HCT116 (cell line): ENCODE results near the gene TIMM10. TPM values are rescaled to one million over a fixed set of nuclear protein-coding genes. Genes with fewer than 3 reads are reported as not detected.

Experiments
- ATAC-seq: fragments of 200-7000 bp; cut with Tn5 transposase; 2 replicates; pipeline ENCODE4 v1.9.1; 2020; ENCODE audit warnings: mild to moderate bottlenecking, moderate library complexity
- BruUV-seq: library from RNA; stranded (reverse); fragments of 400-500 nt; replicated peaks from 2 replicates; lab custom pipeline; 2021; lab: Mats Ljungman, UMichigan
- CTCF ChIA-PET: fragments of 300-600 bp; sonication (Branson Sonifier 250); formaldehyde crosslinking; loops from one replicate; lab custom pipeline; 2021; ENCODE audit warnings: antibody characterized with exemption; lab: Charles Lee
- POLR2A ChIA-PET: fragments of 300-600, 350-600 bp; sonication (Branson Sonifier 250); formaldehyde crosslinking; loops from one replicate; lab custom pipeline; 2021; ENCODE audit warnings: antibody characterized with exemption; lab: Charles Lee
- RAD21 ChIA-PET, 2 experiments: fragments of 300-600 bp; sonication (Branson Sonifier 250); formaldehyde crosslinking; loops; one replicate each; lab custom pipeline; 2023; ENCODE audit warnings: low total read pairs in 2 of 2; ENCODE audit not compliant: uncharacterized antibody in 2 of 2, unreplicated experiment in 2 of 2, low non-redundant PET in 1 of 2; lab: Charles Lee
- DNase-seq: peaks from one replicate; pipeline ENCODE4 v3.0.0-alpha.2; 2010; ENCODE audit warnings: low read depth, low spot score
- H2AFZ ChIP-seq: fragments of 200-600 bp; shearing (Covaris generic), sonication (generic); 2 replicates; pipeline ENCODE4 v1.6.1; 2017; ENCODE audit warnings: low read depth, mixed run types, mixed read lengths, antibody characterized with exemption, low read length; ENCODE audit not compliant: poor library complexity, severe bottlenecking
- H3K27ac ChIP-seq: 2 replicates; pipeline ENCODE4 v1.5.1; 2012; ENCODE audit warnings: low read depth, low read length
- H3K27me3 ChIP-seq: fragments of 200-600 bp; sonication (generic); 2 replicates; pipeline ENCODE4 v1.6.1; 2016; ENCODE audit warnings: mixed run types, low read length, mixed read lengths; ENCODE audit not compliant: insufficient read depth
- H3K36me3 ChIP-seq, 2 experiments: fragments of 200-500 bp in 1 of 2; fragments of 200-600 bp in 1 of 2; sonication (Bioruptor generic) in 1 of 2; sonication (generic) in 1 of 2; 2 replicates each; pipeline versions ENCODE4 v1.5.1 to v1.6.1; 2014 to 2016; ENCODE audit warnings: low read length in 2 of 2, inconsistent platforms in 1 of 2, mixed read lengths in 1 of 2, mixed run types in 1 of 2; ENCODE audit not compliant: insufficient read depth in 2 of 2, control insufficient read depth in 1 of 2
- H3K4me1 ChIP-seq, 2 experiments: fragments of 200-600 bp in 1 of 2; sonication (generic) in 1 of 2; 2 replicates each; pipeline versions ENCODE4 v1.5.1 to v1.6.1; 2012 to 2017; ENCODE audit warnings: low read length in 2 of 2, inconsistent platforms in 1 of 2, mild to moderate bottlenecking in 1 of 2, mixed read lengths in 1 of 2, mixed run types in 1 of 2, moderate library complexity in 1 of 2; ENCODE audit not compliant: insufficient read depth in 2 of 2, control insufficient read depth in 1 of 2
- H3K4me2 ChIP-seq: fragments of 200-600 bp; sonication (generic); 2 replicates; pipeline ENCODE4 v1.6.1; 2017; ENCODE audit warnings: mixed run types, low read length, mixed read lengths
- H3K4me3 ChIP-seq, 2 experiments: fragments of 200-600 bp in 1 of 2; sonication (generic) in 1 of 2; replicated peaks in 1 of 2; 2 replicates each; pipeline ENCODE4 v1.5.1; 2011 to 2016; ENCODE audit warnings: low read length in 2 of 2, control low read depth in 1 of 2, low read depth in 1 of 2, mild to moderate bottlenecking in 1 of 2, mixed read lengths in 1 of 2, mixed run types in 1 of 2
- H3K79me2 ChIP-seq: fragments of 200-600 bp; sonication (generic); 2 replicates; pipeline ENCODE4 v1.6.1; 2017; ENCODE audit warnings: mild to moderate bottlenecking, mixed run types, low read length, moderate library complexity, mixed read lengths; ENCODE audit not compliant: insufficient read depth
- H3K9ac ChIP-seq: fragments of 200-600 bp; sonication (generic); 2 replicates; pipeline ENCODE4 v1.6.1; 2016; ENCODE audit warnings: low read length, mixed read lengths
- H3K9me2 ChIP-seq: fragments of 200-600 bp; sonication (generic), shearing (Covaris generic); 2 replicates; pipeline ENCODE4 v1.6.1; 2017; ENCODE audit warnings: mixed run types, mild to moderate bottlenecking, moderate library complexity; ENCODE audit not compliant: insufficient read depth
- H3K9me3 ChIP-seq, 2 experiments: fragments of 200-500 bp in 1 of 2; fragments of 200-600 bp in 1 of 2; sonication (Bioruptor generic) in 1 of 2; sonication (generic) in 1 of 2; 2 replicates each; pipeline ENCODE4 v1.6.1; 2014 to 2017; ENCODE audit warnings: low read length in 2 of 2, mixed read lengths in 2 of 2, inconsistent platforms in 1 of 2, low read depth in 1 of 2, mild to moderate bottlenecking in 1 of 2, mixed run types in 1 of 2, moderate library complexity in 1 of 2; ENCODE audit not compliant: control insufficient read depth in 1 of 2, insufficient read depth in 1 of 2
- H4K20me1 ChIP-seq: fragments of 200-600 bp; sonication (generic), shearing (Covaris generic); 2 replicates; pipeline ENCODE4 v1.6.1; 2017; ENCODE audit warnings: mixed run types, mild to moderate bottlenecking, moderate library complexity; ENCODE audit not compliant: insufficient read depth
- CBX3 ChIP-seq: IDR thresholded peaks from 2 replicates; pipeline ENCODE4 v1.6.1; 2012; ENCODE audit warnings: low read depth
- CEBPB ChIP-seq: IDR thresholded peaks from 2 replicates; pipeline ENCODE4 v1.6.1; 2012; ENCODE audit warnings: low read depth
- CTCF ChIP-seq, 3 experiments: fragments of 200-600 bp in 1 of 3; sonication (generic) in 1 of 3; IDR thresholded peaks in 2 of 3; conservative IDR thresholded peaks in 1 of 3; 2 replicates each; pipeline ENCODE4 v1.5.1; 2012 to 2017; ENCODE audit warnings: low read depth in 2 of 3, low read length in 2 of 3, antibody characterized with exemption in 1 of 3, borderline replicate concordance in 1 of 3, control low read depth in 1 of 3, mild to moderate bottlenecking in 1 of 3, mixed read lengths in 1 of 3, mixed run types in 1 of 3, moderate library complexity in 1 of 3; ENCODE audit not compliant: insufficient read depth in 1 of 3
- ELF1 ChIP-seq: IDR thresholded peaks from 2 replicates; pipeline ENCODE4 v1.6.1; 2012; ENCODE audit warnings: low read depth, borderline replicate concordance
- EZH2 ChIP-seq: fragments of 200-600 bp; sonication (generic); IDR thresholded peaks from 2 replicates; pipeline ENCODE4 v1.6.1; 2017; ENCODE audit warnings: antibody characterized with exemption, mixed run types
- EZH2phosphoT487 ChIP-seq: fragments of 200-600 bp; IDR thresholded peaks from 2 replicates; pipeline ENCODE4 v1.6.1; 2018; ENCODE audit warnings: antibody characterized with exemption, borderline replicate concordance
- FOSL1 ChIP-seq: IDR thresholded peaks from 2 replicates; pipeline ENCODE4 v1.6.1; 2012; ENCODE audit warnings: low read depth
- JUND ChIP-seq: IDR thresholded peaks from 2 replicates; pipeline ENCODE4 v1.6.1; 2012
- POLR2A ChIP-seq: IDR thresholded peaks from 2 replicates; pipeline ENCODE4 v1.7.0; 2011; ENCODE audit warnings: borderline replicate concordance; ENCODE audit not compliant: insufficient read depth, insufficient read length; ENCODE audit errors: extremely low read depth
- POLR2AphosphoS5 ChIP-seq: IDR thresholded peaks from 2 replicates; pipeline ENCODE4 v1.6.1; 2011; ENCODE audit warnings: mild to moderate bottlenecking, low read depth, low read length, moderate library complexity
- RAD21 ChIP-seq: IDR thresholded peaks from 2 replicates; pipeline ENCODE4 v1.6.1; 2012; ENCODE audit warnings: low read depth, mild to moderate bottlenecking
- SP1 ChIP-seq: IDR thresholded peaks from 2 replicates; pipeline ENCODE4 v1.6.1; 2012; ENCODE audit warnings: low read depth
- SRF ChIP-seq: IDR thresholded peaks from 2 replicates; pipeline ENCODE4 v1.6.1; 2012; ENCODE audit warnings: low read depth
- TCF7L2 ChIP-seq: IDR thresholded peaks from 2 replicates; pipeline ENCODE4 v1.7.0; 2011; ENCODE audit warnings: borderline replicate concordance, inconsistent platforms; ENCODE audit not compliant: insufficient read depth, insufficient read length; ENCODE audit errors: extremely low read depth
- YY1 ChIP-seq: IDR thresholded peaks from 2 replicates; pipeline ENCODE4 v1.6.1; 2011; ENCODE audit warnings: low read length, low read depth, moderate library complexity, mild to moderate bottlenecking; ENCODE audit not compliant: insufficient replicate concordance; ENCODE audit errors: extremely low read depth
- ZFX ChIP-seq: fragments of 450-650 bp; IDR thresholded peaks from 2 replicates; pipeline ENCODE4 v1.6.1; 2017
- ZNF274 ChIP-seq: fragments of 200-500 bp; sonication (Bioruptor generic); IDR thresholded peaks from 2 replicates; pipeline ENCODE4 v1.6.1; 2014; ENCODE audit warnings: mild to moderate bottlenecking, low read depth, low read length, inconsistent platforms
- intact Hi-C: fragments of 100-400 bp; cut with micrococcal nuclease; formaldehyde crosslinking; loops from 2 replicates; pipeline ENCODE4 v1.10.0; 2022
- total RNA-seq: library from RNA; stranded (reverse); gene quantifications from one replicate; pipeline ENCODE4 v1.2.1, GENCODE V29; 2021; ENCODE audit not compliant: unreplicated experiment
- TF ChIP-seq, protein P1 (sequence below): IDR thresholded peaks from 2 replicates; pipeline ENCODE4 v1.6.1; 2012; ENCODE audit warnings: low read depth
- TF ChIP-seq, protein P2 (sequence below): IDR thresholded peaks from 2 replicates; pipeline ENCODE4 v1.6.1; 2012

Gene TIMM10
- total RNA-seq, 1 experiment from 2014 or later, result 65.6 TPM

GRCh38 chr11:57502376-57502775, 28.2 kb downstream of the TIMM10 start:
- RAD21 ChIA-PET, result interaction anchor here in 1 of 2 experiments (0.7 kb wide), 1 partner anchor 9 kb away, joined by 4 read pairs; no protein-coding TSS in a partner anchor
- Histone ChIP-seq H3K4me2 (no peak overlapping the region), H3K79me2 (no peaks in the 10 kb centered on the region), H3K4me3 (no peak overlapping the region), H3K9ac (no peak overlapping the region), H3K9me3 (no peaks in the 10 kb centered on the region), H3K27ac (no peak overlapping the region), H3K9me2 (no peaks in the 10 kb centered on the region), H3K36me3 (no peaks in the 10 kb centered on the region), H3K27me3 (no peaks in the 10 kb centered on the region), H4K20me1 (no peaks in the 10 kb centered on the region), H3K4me1 (peaks cover 9 to 17% of the 10 kb centered on the region in 2 experiments; a peak in 3 of 4 replicates), H2AFZ (no peak overlapping the region)
- no peak for TF ChIP-seq JUND
- TF ChIP-seq YY1, result no peak
- TF ChIP-seq TCF7L2, result no peak
- TF ChIP-seq ELF1, result no peak
- TF ChIP-seq, protein P1, sequence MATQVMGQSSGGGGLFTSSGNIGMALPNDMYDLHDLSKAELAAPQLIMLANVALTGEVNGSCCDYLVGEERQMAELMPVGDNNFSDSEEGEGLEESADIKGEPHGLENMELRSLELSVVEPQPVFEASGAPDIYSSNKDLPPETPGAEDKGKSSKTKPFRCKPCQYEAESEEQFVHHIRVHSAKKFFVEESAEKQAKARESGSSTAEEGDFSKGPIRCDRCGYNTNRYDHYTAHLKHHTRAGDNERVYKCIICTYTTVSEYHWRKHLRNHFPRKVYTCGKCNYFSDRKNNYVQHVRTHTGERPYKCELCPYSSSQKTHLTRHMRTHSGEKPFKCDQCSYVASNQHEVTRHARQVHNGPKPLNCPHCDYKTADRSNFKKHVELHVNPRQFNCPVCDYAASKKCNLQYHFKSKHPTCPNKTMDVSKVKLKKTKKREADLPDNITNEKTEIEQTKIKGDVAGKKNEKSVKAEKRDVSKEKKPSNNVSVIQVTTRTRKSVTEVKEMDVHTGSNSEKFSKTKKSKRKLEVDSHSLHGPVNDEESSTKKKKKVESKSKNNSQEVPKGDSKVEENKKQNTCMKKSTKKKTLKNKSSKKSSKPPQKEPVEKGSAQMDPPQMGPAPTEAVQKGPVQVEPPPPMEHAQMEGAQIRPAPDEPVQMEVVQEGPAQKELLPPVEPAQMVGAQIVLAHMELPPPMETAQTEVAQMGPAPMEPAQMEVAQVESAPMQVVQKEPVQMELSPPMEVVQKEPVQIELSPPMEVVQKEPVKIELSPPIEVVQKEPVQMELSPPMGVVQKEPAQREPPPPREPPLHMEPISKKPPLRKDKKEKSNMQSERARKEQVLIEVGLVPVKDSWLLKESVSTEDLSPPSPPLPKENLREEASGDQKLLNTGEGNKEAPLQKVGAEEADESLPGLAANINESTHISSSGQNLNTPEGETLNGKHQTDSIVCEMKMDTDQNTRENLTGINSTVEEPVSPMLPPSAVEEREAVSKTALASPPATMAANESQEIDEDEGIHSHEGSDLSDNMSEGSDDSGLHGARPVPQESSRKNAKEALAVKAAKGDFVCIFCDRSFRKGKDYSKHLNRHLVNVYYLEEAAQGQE, result no peak
- no peak for TF ChIP-seq CTCF (IDR thresholded peaks at IDR 0.05 in 2 of 3, conservative IDR thresholded peaks at IDR 0.05 in 1 of 3; ENCODE audit: borderline replicate concordance in 1 of 3, insufficient read depth in 1 of 3, low read depth in 2 of 3, low read length in 2 of 3)
- TF ChIP-seq EZH2, result no peak
- no peak for TF ChIP-seq SRF
- TF ChIP-seq, protein P2, sequence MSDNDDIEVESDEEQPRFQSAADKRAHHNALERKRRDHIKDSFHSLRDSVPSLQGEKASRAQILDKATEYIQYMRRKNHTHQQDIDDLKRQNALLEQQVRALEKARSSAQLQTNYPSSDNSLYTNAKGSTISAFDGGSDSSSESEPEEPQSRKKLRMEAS, result no peak
- TF ChIP-seq POLR2AphosphoS5, result no peak
- TF ChIP-seq CBX3, result no peak
- TF ChIP-seq POLR2A, result no peak
- TF ChIP-seq EZH2phosphoT487, result no peak
- TF ChIP-seq SP1, result no peak
- TF ChIP-seq RAD21, result no peak
- TF ChIP-seq CEBPB, result no peak
- TF ChIP-seq ZNF274, result no peak
- no peak for TF ChIP-seq FOSL1
- TF ChIP-seq ZFX, result no peak
- no TSS peak for BruUV-seq
- POLR2A ChIA-PET, result no interaction called here
- intact Hi-C loops, result no loop called here
- ATAC-seq (no peak), DNase-seq (no peak)
- CTCF ChIA-PET, result interaction anchor here (0.8 to 2.1 kb wide), 2 partner anchors 10 to 142 kb away, joined by 4 to 36 read pairs; no protein-coding TSS in a partner anchor
